Spinal cord (tissue), 10 donors: ENCODE measurements around the gene SLC17A8. TPM values are rescaled to one million over a fixed set of nuclear protein-coding genes. Genes with fewer than 3 reads are reported as not detected.

Source experiments
- DNase-seq, 6 donors: peaks; one replicate each; pipeline versions ENCODE4 v3.0.0 to v3.0.0-alpha.2; 2013 to 2015; ENCODE audit warnings: low spot score in 6 of 6, low read depth in 4 of 6
- H3K27ac ChIP-seq: one replicate; pipeline ENCODE4 v1.5.1; 2013; ENCODE audit warnings: low read depth, low read length, control low read depth
- H3K27me3 ChIP-seq: one replicate; pipeline ENCODE4 v1.6.1; 2013; ENCODE audit warnings: low read length; ENCODE audit not compliant: control insufficient read depth, insufficient read depth
- H3K36me3 ChIP-seq: one replicate; pipeline ENCODE4 v1.6.1; 2013; ENCODE audit warnings: low read length; ENCODE audit not compliant: control insufficient read depth, insufficient read depth
- H3K4me1 ChIP-seq: one replicate; pipeline ENCODE4 v1.6.1; 2013; ENCODE audit warnings: low read length; ENCODE audit not compliant: control insufficient read depth, insufficient read depth
- H3K4me3 ChIP-seq: one replicate; pipeline ENCODE4 v1.5.1; 2013; ENCODE audit warnings: low read depth, low read length, control low read depth
- H3K9me3 ChIP-seq: one replicate; pipeline ENCODE4 v1.6.1; 2013; ENCODE audit warnings: low read length; ENCODE audit not compliant: control insufficient read depth, insufficient read depth
- WGBS: methylation state at CpG from one replicate; pipeline ENCODE4 v1.1.5; 2013; ENCODE audit warnings: missing lambda C conversion rate; ENCODE audit not compliant: insufficient coverage; 5-methylcytosine and 5-hydroxymethylcytosine counted together
- polyA plus RNA-seq, 2 donors: library from polyadenylated mRNA; unstranded; fragments of 120-200 nt; gene quantifications; one replicate each; pipeline ENCODE4 v1.2.1, GENCODE V29; 2013; ENCODE audit not compliant: insufficient read length in 2 of 2
- total RNA-seq, 2 donors: library from RNA; depleted of rRNA in 1 of 2; stranded (reverse); fragments of 120-200 nt in 1 of 2; fragments of >200 nt in 1 of 2; gene quantifications; one replicate each; pipeline versions ENCODE4 v1.2.3 to v1.2.4, GENCODE V29; 2013 to 2014
- donor health status: healthy.

Gene SLC17A8
- total and polyA plus RNA-seq, 4 donors, result 9.3 to 17.4 (median 12.6) TPM

GRCh38 chr12:100364324-100364723 is 7.5 kb downstream of the SLC17A8 start:
- Histone ChIP-seq H3K4me1 (no peaks in the 10 kb centered on the region), H3K9me3 (no peaks in the 10 kb centered on the region), H3K27ac (no peak overlapping the region), H3K4me3 (no peak overlapping the region), H3K36me3 (no peaks in the 10 kb centered on the region), H3K27me3 (no peaks in the 10 kb centered on the region)
- WGBS, result 54% methylated on average over 4 of the region's 4 CpGs
- no peak for DNase-seq

- H3K9me3 ChIP-seq, result no peaks in the 10 kb centered on the region
- no peaks in the 10 kb centered on the region for H3K36me3 ChIP-seq
- no peak for DNase-seq
- WGBS, result no CpG with 5 or more reads among the region's 2 CpGs
- no peak overlapping the region for H3K4me3 ChIP-seq
- no peak overlapping the region for H3K27ac ChIP-seq
- H3K27me3 ChIP-seq, result no peaks in the 10 kb centered on the region
- H3K4me1 ChIP-seq, result no peaks in the 10 kb centered on the region
These were observed 8.5 kb downstream of the SLC17A8 start for GRCh38 chr12:100365411-100365810.

- peaks cover 8% of the 10 kb centered on the region for H3K4me1 ChIP-seq
- H3K36me3 ChIP-seq, result no peaks in the 10 kb centered on the region
- WGBS, result 100% methylated on average over 1 of the region's 1 CpG
- H3K9me3 ChIP-seq, result no peaks in the 10 kb centered on the region
- H3K27ac ChIP-seq, result no peak overlapping the region
- H3K4me3 ChIP-seq, result no peak overlapping the region
- no peaks in the 10 kb centered on the region for H3K27me3 ChIP-seq
- DNase-seq, result no peak
These were observed 11.2 kb downstream of the SLC17A8 start for GRCh38 chr12:100368066-100368465.

- Histone ChIP-seq H3K4me3 (no peak overlapping the region), H3K27ac (no peak overlapping the region), H3K4me1 (peaks cover 18% of the 10 kb centered on the region), H3K9me3 (no peaks in the 10 kb centered on the region), H3K27me3 (no peaks in the 10 kb centered on the region), H3K36me3 (no peaks in the 10 kb centered on the region)
- no peak for DNase-seq
- 100% methylated on average over 4 of the region's 6 CpGs for WGBS
These were observed 14.3 kb downstream of the SLC17A8 start for GRCh38 chr12:100371146-100371545.

- Histone ChIP-seq H3K9me3 (no peaks in the 10 kb centered on the region), H3K27ac (no peak overlapping the region), H3K27me3 (no peaks in the 10 kb centered on the region), H3K36me3 (no peaks in the 10 kb centered on the region), H3K4me3 (no peak overlapping the region), H3K4me1 (peaks cover 18% of the 10 kb centered on the region)
- DNase-seq, result peak in 3 of 6 donors; percentile 48 to 87 (median 81)
- WGBS, result 14% methylated on average over 2 of the region's 11 CpGs
These were observed 16.2 kb downstream of the SLC17A8 start for GRCh38 chr12:100372853-100373640.

- peak; percentile 66 to 96 (median 84) for DNase-seq
- H3K4me3 ChIP-seq, result no peak overlapping the region
- 19% methylated on average over 6 of the region's 12 CpGs for WGBS
- H3K9me3 ChIP-seq, result no peaks in the 10 kb centered on the region
- H3K36me3 ChIP-seq, result no peaks in the 10 kb centered on the region
- no peaks in the 10 kb centered on the region for H3K27me3 ChIP-seq
- H3K27ac ChIP-seq, result peak overlapping the region; percentile 64
- H3K4me1 ChIP-seq, result peaks cover 18% of the 10 kb centered on the region
These were observed 18.3 kb downstream of the SLC17A8 start for GRCh38 chr12:100375038-100375735.

- Histone ChIP-seq H3K4me1 (peaks cover 18% of the 10 kb centered on the region), H3K4me3 (no peak overlapping the region), H3K9me3 (no peaks in the 10 kb centered on the region), H3K27ac (no peak overlapping the region), H3K27me3 (no peaks in the 10 kb centered on the region), H3K36me3 (no peaks in the 10 kb centered on the region)
- WGBS, result no CpG with 5 or more reads among the region's 1 CpG
- DNase-seq, result no peak
These were observed 19.3 kb downstream of the SLC17A8 start for GRCh38 chr12:100376161-100376560.

- WGBS, result 83% methylated on average over 1 of the region's 2 CpGs
- DNase-seq, result no peak
- H3K4me1 ChIP-seq, result no peaks in the 10 kb centered on the region
- no peak overlapping the region for H3K4me3 ChIP-seq
- no peaks in the 10 kb centered on the region for H3K36me3 ChIP-seq
- no peak overlapping the region for H3K27ac ChIP-seq
- H3K27me3 ChIP-seq, result no peaks in the 10 kb centered on the region
- H3K9me3 ChIP-seq, result no peaks in the 10 kb centered on the region
These were observed 24.5 kb downstream of the SLC17A8 start for GRCh38 chr12:100381379-100381778.

- H3K9me3 ChIP-seq, result no peaks in the 10 kb centered on the region
- no peaks in the 10 kb centered on the region for H3K4me1 ChIP-seq
- H3K36me3 ChIP-seq, result no peaks in the 10 kb centered on the region
- H3K27ac ChIP-seq, result no peak overlapping the region
- H3K4me3 ChIP-seq, result no peak overlapping the region
- H3K27me3 ChIP-seq, result no peaks in the 10 kb centered on the region
- no peak for DNase-seq
- WGBS, result 84% methylated on average over 2 of the region's 6 CpGs
These were observed 25.5 kb downstream of the SLC17A8 start for GRCh38 chr12:100382338-100382737.
